Measurements from ENCODE around the gene JAZF1.

GRCh38 chr7:28064437-28064836 is 116.2 kb downstream of the JAZF1 start:
- TF ChIP-seq, protein P1, sequence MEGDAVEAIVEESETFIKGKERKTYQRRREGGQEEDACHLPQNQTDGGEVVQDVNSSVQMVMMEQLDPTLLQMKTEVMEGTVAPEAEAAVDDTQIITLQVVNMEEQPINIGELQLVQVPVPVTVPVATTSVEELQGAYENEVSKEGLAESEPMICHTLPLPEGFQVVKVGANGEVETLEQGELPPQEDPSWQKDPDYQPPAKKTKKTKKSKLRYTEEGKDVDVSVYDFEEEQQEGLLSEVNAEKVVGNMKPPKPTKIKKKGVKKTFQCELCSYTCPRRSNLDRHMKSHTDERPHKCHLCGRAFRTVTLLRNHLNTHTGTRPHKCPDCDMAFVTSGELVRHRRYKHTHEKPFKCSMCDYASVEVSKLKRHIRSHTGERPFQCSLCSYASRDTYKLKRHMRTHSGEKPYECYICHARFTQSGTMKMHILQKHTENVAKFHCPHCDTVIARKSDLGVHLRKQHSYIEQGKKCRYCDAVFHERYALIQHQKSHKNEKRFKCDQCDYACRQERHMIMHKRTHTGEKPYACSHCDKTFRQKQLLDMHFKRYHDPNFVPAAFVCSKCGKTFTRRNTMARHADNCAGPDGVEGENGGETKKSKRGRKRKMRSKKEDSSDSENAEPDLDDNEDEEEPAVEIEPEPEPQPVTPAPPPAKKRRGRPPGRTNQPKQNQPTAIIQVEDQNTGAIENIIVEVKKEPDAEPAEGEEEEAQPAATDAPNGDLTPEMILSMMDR (conservative IDR thresholded peaks at IDR 0.05), result no peak
- TF ChIP-seq EZH2 (IDR thresholded peaks at IDR 0.05; ENCODE audit: low read depth), result no peak

All from PC-9 (cell line).